ENCODE measurements around the gene STRC.
"Not testable (repeated sequence)": the region's sequence is repeated elsewhere in the genome, so short reads cannot be mapped to it uniquely, and the experiment has no call there.

The STRC gene

DNA sequence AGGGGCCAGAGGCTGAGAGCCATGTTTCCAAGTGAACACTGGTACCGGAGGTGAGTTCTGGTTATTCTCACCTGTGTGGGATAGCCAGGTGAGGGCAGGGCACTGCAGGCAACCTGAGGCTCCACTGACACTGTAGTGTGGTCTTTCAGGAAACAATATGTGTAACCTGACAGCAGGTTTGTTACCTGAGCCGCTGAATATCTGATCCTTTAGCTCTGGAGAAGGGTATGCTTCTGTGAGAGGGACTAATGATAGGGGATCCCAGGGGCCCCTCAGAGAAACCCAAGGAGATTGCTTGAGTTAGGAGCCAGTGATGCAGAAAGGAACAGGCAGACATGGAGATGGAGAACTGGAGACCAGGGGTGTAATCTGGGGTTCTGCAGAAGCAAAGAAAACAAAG is at the start of gene STRC:
Gene STRC, minus strand, starts transcription at position 101 of the 400 bp plus-strand sequence. Its CDS starts 78 bp downstream, at position 23.
- not testable (repeated sequence) for DNase-seq

DNA sequence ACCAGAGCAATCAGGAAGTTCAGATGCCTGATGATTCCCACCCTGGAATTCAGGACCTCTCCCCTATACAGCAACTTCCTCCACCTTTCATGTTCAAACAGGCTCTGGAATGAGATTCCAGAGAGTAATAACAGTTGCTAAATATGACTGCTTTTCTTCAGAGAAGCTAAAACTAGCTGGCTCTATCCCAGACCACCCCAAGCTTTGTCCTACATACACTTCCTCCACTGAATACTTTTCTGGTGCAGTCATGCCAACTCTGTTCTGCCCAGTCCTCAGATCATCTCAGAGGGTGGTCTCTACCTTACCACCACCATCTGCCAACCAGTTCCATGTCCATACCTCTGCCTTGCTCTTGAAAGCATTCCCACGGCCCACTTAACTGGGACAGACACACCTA is 47.6 kb upstream of the STRC start:
- not testable (repeated sequence) for DNase-seq

GRCh38 chr15:43663333-43663732 is 44.7 kb upstream of the STRC start:
- DNase-seq, result not testable (repeated sequence)

DNA sequence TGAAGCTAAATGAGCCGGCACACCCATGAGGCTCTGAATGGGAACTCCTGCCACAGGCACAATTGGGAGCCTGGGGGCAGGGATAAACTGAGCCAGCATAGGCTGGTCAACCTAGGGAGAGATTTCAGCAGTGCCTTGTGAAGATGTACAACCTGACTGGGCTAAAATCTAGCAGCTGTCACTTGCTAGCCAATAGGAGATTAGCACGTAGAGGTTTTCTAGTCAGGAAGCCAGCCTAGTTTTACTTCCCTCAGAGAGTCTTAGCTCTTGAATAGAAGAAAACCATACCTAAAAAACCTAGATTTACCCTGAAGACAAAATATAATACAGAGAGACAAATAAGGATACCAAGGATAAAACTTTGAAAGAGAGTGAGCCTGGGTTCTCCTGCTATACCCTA is 43.7 kb upstream of the STRC start:
- not testable (repeated sequence) for DNase-seq

DNA sequence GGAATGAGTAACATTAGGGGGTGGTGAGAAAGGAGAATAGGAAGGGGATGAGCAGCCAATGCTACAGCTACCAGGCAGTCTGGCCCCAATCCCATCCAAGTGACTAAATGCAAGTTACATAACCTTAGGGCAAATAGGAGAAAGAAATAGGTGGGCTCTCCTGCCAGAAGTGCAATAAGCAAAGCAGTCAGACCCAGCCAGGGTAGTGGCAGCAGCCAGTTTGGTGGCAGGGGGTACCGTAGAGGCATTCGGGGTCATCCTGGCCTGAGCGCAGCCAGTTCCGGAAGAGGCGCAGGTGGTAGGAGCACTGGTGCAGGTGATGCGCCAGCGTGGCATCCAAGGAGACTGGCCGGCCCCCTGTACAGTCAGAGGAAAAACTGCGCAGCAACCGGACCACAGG is 41.1 kb upstream of the STRC start:
- DNase-seq, result not testable (repeated sequence)

DNA sequence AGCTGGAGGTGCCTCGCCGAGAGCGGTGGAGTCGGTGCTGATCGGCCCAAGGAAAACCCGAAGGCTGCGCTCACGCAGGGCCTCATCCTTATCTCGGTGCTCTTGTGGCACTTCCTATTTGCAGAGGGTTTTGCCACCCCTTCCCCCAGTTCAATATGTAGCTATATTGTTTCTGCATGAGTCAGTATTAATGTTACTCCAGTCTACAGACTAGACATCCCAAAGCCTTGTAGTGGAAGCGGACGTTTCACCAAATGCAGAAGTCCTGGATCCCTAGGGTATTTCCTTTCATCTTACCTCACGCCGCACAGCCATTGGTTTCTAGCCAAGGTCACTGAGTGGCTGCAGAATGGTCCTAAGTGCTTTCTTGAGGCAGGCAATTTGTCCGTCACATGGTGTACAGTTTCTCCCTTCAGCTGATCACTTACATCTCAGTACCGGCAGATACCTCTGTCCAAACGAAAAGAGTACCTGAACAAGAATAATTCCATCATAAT is 30.9 kb upstream of the STRC start:
- DNase-seq, result not testable (repeated sequence)

DNA sequence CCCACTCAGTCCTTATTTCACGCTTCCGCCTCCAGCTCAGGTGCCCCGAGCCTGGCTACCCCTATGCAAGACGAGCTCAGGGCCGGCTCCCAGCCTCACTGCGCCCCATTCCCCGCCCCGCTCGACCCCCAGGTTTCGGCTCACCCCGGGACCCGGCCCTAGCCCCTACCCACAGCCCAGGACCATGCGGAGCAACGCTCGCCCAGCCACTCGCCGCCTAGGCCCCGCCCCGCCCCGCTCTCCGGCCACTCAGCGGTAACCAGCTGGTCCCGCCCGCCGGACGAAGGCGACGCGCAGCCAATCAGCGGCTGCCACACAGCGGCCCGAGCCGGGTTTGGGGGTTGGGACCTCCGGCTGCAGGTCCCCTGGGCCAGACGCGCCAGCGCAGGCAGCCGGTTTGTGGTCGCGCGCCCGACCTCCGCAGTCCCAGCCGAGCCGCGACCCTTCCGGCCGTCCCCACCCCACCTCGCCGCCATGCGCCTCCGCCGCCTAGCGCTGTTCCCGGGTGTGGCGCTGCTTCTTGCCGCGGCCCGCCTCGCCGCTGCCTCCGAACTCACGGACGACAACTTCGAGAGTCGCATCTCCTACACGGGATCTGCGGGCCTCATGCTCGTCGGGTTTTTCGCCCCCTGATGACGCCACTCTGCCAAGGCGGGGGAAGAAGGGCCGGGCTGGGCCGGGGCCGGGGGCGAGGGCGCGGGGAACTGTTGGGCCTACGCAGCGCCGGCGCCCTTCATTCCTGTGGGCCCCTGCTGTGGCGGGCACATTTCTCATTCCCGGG is 30.2 kb upstream of the STRC start, which contains the start of gene CATSPER2:
Gene CATSPER2, minus strand, starts transcription at position 196 of the 781 bp plus-strand sequence. CDS start 783 bp downstream, outside the sequence.
- DNase-seq, result no peak

DNA sequence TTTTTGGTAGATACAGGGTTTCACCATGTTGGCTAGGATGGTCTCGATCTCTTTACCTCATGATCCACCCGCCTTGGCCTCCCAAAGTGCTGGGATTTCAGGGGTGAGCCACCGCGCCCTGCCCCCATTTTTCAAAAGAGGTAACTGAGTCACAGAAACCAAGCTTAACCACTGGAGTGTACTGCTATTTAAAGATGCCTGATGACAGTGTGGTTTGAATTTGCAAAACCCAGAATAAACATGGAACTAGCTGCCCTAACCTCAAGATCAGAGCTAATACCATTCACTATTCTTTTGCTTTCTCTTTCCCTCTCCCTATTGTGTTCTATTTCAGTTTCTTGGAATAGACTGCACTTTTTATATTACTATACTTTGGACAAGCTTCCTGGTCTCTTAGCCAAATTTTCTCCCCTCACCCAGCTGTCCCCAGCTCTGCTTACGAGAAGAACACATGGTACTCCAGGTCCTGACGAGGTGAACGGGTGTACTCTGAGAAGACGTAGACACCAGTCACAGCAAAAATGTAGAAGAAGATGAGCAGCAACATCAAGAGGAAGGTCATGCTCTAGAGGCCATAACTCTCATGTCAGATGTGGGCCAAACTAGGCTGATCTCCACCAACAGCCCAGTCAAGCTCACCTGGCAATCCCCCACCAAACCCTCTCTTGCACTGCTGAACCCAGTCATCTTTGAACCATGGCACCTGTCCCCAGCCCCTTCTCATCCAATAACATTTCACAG is 20.0 kb upstream of the STRC start:
- DNase-seq, result not testable (repeated sequence)

DNA sequence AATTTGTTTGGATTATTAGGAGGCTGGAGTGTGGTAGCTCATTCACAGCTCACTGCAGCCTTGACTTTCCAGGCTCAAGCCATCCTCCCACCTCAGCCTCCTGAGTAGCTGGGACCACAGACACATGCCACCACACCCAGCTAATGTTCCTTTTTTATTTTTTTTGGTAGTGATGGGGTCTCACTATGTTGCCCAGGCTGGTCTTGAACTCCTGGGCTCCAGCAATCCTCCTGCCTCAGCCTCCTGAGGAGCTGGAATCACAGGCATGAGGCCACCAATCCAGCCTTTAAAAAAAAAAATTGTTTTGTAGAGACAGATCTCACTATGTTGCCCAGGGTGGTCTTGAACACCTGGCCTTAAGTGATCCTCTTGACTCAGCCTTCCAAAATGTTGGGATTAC is 8.3 kb upstream of the STRC start:
- DNase-seq, result not testable (repeated sequence)

GRCh38 chr15:43625106-43625505 is 6.5 kb upstream of the STRC start:
- DNase-seq, result no peak

GRCh38 chr15:43622068-43622799 is 3.6 kb upstream of the STRC start:
- not testable (repeated sequence) for DNase-seq

DNA sequence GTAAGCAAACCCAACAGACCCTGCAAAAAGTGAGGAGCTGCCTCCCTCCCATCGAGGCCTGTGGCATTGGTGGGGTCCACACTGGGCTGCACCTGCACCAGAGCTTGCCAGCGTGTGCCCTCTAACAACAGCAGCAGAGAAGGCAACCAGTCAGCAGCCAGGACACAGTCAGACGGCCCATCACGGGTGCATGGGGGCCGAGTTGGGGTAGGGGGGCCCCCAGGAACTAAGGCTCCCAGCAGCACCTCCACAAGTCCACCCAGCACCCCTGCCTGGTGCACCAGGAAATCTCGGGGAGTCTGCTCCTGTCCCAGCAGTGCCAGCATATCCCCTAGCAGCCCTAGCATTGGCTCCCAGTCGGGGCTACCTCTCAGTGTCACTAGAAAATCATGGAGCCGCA is 850 bp downstream of the STRC start:
- not testable (repeated sequence) for DNase-seq

DNA sequence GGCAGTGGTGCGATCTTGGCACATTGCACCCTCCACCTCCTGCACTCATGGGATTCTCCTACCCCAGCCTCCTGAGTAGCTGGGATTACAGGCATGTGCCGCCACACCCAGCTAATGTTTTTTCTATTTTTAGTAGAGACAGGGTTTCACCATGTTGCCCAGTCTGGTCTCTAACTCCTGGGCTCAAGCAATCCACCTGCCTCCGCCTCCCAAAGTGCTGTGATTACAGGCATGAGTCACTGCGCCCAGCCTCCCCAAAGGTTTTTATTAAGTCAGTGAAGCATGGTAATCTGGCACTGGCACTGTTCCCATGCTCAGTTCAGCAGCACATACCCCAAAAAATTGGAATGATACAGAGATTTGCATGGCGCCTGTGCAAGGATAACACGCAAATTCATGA is 16.4 kb downstream of the STRC start:
- not testable (repeated sequence) for DNase-seq

DNA sequence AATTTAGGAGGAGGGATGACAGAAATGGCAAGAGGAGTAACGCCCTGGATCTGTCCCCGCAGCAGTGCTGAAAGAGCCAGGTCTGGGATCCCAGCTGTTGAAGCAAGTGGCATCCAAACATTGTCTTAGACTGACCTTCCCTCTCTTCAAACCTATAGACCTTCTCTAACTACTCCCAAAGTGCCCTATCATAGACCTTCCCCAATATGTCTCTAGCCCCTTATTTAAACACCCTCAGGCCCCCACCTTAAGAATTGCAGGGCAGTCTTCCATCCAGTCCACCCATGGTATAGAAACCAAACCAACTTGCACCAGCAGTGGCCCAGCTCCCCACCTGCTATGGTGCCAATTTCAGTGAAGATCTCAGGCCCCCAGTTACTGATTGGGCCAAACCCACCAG is 18.4 kb downstream of the STRC start:
- DNase-seq, result not testable (repeated sequence)

DNA sequence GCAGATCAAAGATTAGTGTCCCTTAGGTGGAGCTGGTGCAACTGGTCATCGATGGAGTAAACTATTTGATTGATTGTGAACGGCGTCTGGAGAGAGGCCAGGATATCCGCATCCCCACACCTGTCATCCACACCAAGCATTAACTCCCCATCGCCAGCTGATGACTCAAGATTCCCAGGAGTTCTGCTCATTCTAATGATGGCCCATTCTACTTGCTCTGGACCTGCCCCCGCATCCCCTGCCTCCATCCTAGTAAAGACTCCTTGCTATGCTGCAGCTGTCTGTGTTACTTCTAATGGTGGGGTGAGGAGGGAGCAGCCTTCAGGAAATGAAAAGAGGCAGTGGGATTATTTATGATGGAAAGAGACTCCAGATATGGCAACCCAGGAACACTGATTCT is 19.5 kb downstream of the STRC start:
- not testable (repeated sequence) for DNase-seq

DNA sequence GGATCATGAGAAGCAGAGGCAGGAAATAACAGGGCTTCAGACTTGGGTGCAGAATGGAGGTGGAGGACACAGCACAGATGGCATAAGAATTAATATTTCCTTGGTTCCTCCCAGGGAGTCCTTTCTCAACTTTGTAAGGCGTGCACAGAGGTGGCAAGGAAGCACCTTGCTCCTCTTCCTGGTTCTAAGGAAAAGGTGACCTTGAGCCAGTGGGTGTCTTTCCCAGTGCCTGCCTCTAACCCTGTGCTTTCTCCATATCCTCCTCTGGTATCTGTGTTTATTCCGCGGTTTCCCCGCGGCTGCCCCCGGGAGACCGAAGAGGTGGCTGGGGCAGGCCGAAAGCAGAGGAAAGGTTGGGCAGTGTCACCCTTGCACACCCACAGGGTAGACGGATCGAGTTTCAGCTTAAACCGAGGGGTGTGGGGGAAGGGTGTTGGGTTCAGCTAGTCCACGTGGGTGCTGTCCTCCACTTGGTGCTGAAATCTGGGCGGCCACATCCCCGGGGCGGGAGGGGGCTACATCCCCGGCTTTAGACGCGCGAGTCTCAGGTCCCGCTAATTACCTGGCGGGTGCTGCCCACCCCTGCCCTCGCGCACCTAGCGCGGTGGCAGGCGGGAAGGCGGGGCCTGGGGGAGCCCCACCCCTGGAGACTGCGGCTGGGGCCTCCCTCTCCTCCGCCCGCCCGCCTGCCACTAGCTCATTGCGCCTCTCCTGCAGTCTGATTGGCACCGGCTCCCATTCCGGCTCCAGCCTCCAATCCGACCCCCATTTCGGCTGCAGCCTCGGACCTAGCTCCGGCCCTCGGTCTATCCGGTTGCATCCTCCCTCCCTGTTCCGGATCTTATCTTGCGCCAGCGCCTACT is 25.0 kb downstream of the STRC start, which contains the start of gene CKMT1B:
Gene CKMT1B, plus strand, starts transcription at position 700 of the 863 bp plus-strand sequence. CDS start 192 bp downstream, outside the sequence.
- not testable (repeated sequence) for DNase-seq

DNA sequence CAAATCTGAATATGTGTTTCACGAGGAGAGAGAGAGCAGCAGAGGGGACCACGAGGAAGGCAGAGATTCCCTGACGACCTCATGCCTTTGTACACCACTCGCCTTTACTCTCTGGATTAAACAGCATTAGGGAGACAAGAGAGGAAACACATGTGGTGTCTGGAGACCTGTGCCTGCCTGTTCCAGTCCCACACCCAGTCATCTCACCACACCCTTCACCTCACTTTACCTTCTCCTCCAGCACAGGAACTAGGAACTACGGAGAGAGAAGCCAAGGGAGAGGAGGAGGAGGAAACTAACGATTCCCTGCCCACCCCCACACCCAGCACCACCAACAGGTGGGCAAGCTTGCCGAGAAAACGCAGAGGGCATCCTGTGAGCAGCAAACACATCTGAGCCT is 25.8 kb downstream of the STRC start:
- not testable (repeated sequence) for DNase-seq

DNA sequence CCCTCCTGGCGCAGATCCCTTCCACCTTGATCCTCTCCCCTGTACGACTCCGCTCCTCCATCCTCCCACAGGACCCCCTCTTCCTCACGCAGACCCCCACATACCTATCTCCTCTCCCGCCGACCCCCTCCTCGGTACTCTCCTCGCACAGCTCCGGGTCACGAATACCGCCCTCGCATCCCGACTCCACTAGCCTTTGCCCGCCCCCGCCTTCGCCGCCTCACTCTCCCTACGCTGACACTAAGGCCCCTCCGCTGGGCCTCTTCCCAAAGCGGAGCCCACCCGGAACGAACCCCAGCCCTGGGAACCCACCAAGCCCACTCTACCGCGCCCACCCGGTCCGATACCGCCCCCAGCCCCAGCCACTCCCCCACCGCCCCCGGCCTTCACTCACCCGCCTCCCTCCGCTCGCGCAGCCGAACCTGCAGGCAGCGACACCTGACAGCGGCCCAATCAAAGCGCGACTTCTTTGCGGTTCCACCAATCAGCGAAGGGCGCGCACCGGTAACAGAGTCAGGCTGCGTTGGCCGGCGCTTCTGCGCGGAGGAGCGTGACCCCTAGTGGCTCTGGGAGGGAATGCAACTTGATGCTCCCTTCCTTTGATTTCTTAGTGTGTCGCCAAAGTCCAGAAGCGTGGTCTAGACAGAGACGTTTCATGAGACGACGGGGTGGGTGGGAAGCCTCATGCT is 28.7 kb downstream of the STRC start, which contains the start of gene PPIP5K1:
Gene PPIP5K1, minus strand, starts transcription at position 431 of the 689 bp plus-strand sequence. CDS start 5,704 bp downstream, outside the sequence.
- DNase-seq, result not testable (repeated sequence)

DNA sequence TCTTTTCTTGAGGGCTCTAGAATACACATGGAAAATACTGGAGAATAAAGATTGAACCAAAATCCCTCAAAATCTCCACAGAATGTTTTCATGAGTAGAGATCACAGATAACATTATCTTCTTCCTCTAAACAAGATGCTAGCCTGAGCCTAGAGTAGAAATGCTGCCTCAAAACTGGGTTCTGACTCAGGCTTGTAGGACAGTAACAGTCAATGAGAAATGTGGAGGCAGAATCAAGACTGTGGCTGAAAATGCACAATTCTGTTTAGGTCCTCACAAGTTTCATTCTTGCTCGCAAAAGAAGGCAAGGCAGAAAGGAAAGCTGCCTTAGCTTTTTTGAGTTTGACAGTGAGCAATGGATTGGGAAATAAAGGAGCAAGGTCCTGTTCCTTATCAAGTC is 44.0 kb downstream of the STRC start:
- DNase-seq, result not testable (repeated sequence)

- not testable (repeated sequence) for DNase-seq
Observed at GRCh38 chr15:43566615-43567014, 52.0 kb downstream of the STRC start.

- not testable (repeated sequence) for DNase-seq
Observed at GRCh38 chr15:43563793-43564192, 54.8 kb downstream of the STRC start.

Data from inflammatory macrophage treated with lipopolysaccharide for 1 hour (primary cell).